ENCODE measurements around the gene AGFG2.

The AGFG2 gene

DNA sequence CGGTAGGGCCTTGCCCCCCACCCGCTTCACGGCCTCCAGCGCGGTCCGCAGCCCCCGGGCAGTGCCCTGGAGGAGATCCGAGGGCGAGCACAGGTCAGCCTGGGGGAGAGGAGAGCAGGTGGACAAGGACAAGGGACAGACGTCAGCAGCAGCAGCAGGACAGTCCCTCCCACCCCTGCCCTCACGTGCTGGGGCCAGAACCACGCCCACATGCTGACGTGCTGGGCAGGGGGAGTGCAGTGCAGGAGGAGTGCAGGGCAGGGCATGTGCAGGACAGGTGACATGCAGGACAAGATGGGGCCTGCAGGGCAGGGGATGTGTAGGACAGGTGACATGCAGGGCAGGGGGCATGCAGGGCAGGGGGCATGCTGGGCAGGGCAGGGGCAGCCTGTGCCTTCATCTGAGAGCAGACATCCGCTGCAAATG is 36.2 kb downstream of the AGFG2 start:
- TF ChIP-seq, protein P1, sequence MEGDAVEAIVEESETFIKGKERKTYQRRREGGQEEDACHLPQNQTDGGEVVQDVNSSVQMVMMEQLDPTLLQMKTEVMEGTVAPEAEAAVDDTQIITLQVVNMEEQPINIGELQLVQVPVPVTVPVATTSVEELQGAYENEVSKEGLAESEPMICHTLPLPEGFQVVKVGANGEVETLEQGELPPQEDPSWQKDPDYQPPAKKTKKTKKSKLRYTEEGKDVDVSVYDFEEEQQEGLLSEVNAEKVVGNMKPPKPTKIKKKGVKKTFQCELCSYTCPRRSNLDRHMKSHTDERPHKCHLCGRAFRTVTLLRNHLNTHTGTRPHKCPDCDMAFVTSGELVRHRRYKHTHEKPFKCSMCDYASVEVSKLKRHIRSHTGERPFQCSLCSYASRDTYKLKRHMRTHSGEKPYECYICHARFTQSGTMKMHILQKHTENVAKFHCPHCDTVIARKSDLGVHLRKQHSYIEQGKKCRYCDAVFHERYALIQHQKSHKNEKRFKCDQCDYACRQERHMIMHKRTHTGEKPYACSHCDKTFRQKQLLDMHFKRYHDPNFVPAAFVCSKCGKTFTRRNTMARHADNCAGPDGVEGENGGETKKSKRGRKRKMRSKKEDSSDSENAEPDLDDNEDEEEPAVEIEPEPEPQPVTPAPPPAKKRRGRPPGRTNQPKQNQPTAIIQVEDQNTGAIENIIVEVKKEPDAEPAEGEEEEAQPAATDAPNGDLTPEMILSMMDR (IDR thresholded peaks at IDR 0.05; ENCODE audit: low read length, missing control alignments) = no peak
- DNase-seq (ENCODE audit: low read depth) = no peak
- no peak overlapping the region for H3K4me3 ChIP-seq (replicated peaks; ENCODE audit: low read depth, low read length)

DNA sequence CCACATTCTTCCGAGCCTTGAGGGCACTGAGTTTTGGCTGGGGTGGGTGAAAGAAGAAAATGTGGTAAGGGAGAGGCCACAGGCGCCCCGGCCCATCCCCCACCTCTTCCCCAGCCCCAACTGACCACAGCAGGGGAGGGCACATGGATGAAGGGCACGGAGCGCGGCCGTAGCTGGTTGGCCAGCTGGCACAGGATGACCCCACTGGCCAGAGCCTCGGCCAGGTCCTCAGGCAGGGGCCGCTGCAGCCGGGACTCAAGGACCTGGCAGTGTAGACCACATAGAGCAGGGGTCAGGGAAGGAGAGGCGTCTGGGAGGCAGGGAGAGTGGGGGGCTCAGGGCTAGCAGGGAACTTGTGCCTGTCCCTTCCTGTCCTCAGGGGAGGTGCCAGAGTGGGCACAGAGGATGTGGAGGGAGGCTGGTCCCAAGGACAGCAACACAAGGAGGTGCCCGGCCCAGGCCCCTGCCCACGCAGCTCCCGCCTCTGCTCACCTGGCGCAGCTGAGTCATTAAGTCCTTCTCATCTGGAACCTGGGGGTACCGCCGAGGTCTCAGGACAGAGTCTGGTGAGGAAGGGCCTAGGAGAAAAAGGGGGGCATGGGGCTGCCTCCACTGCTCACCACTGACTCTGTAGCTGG is 36.9 kb downstream of the AGFG2 start:
- H3K4me3 ChIP-seq (replicated peaks; ENCODE audit: low read depth, low read length) = no peak overlapping the region
- TF ChIP-seq, protein P1 (IDR thresholded peaks at IDR 0.05; ENCODE audit: low read length, missing control alignments) = no peak
- DNase-seq (ENCODE audit: low read depth) = no peak

DNA sequence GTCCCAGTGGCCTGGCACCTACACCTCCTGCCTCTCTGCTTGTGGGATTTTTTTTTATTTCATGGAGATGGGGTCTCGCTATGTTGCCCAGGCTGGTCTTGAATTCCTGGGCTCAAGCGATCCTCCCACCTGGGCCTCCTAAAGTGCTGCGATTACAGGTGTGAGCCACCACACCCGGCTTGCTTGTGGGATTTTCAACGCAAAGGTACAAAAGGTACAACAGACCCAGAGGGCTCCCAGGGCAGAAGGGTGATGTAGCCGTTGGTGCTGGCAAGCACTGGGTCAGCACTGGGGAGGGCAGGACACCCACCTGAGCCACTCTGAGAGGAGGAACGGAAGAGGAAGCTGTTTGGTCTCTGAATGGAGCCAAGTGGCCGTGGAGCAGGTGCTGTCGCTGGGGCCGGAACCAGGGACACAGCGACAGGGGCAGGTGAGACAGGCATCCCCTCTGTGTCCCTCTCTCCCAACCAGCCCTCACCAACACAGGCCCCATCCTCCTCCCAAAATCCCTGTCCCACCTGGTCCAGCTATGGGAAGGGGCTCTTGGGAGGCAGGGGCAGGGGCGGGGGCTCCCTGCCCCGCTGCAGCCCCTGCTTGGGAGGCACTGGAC is 37.5 kb downstream of the AGFG2 start:
- TF ChIP-seq, protein P1 (IDR thresholded peaks at IDR 0.05; ENCODE audit: low read length, missing control alignments) = no peak
- no peak for DNase-seq (ENCODE audit: low read depth)
- no peak overlapping the region for H3K4me3 ChIP-seq (replicated peaks; ENCODE audit: low read depth, low read length)

DNA sequence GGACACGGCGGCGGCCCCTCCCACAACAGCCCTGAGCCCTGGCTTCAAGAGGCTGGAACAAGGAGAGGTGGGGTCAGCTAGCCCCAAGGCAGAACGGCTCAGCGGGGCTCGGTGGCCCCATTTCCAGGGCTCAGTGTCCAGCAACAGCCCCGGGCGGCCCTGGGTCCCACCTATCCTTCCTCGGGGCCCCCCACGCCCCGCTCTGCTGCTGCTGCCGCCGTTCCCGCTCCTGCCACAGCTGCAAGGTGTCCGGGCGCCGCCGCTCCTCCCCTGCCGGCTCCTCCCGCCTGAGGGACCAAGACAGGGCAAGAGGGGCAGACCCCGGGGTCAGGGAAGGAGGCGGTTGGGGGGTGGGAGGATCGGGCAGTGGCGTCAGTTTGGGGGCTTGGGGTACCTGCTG is 38.1 kb downstream of the AGFG2 start:
- DNase-seq (ENCODE audit: low read depth) = no peak
- no peak overlapping the region for H3K4me3 ChIP-seq (replicated peaks; ENCODE audit: low read depth, low read length)
- TF ChIP-seq, protein P1 (IDR thresholded peaks at IDR 0.05; ENCODE audit: low read length, missing control alignments) = no peak

DNA sequence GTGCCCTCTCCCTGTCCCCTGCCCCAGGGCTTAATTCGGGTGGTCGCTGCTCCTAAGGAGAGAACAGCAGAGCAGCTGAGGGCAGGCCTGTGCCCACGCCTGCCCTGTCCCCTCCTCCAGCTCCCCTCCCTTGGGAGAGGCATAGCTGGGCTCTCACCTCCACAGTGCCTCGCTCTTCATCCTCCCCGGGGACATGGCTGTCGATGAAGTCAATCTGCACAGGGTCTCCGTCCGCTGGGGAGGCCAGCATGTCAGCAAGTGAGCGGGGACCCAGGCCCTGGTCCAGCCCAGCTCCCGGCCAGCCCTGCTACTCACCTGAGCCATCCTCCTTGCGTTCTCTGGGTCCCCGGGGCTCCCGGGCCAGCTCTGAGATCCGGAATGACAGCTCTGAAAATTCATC is 38.5 kb downstream of the AGFG2 start:
- DNase-seq (ENCODE audit: low read depth) = no peak
- TF ChIP-seq, protein P1 (IDR thresholded peaks at IDR 0.05; ENCODE audit: low read length, missing control alignments) = no peak
- H3K4me3 ChIP-seq (replicated peaks; ENCODE audit: low read depth, low read length) = no peak overlapping the region

DNA sequence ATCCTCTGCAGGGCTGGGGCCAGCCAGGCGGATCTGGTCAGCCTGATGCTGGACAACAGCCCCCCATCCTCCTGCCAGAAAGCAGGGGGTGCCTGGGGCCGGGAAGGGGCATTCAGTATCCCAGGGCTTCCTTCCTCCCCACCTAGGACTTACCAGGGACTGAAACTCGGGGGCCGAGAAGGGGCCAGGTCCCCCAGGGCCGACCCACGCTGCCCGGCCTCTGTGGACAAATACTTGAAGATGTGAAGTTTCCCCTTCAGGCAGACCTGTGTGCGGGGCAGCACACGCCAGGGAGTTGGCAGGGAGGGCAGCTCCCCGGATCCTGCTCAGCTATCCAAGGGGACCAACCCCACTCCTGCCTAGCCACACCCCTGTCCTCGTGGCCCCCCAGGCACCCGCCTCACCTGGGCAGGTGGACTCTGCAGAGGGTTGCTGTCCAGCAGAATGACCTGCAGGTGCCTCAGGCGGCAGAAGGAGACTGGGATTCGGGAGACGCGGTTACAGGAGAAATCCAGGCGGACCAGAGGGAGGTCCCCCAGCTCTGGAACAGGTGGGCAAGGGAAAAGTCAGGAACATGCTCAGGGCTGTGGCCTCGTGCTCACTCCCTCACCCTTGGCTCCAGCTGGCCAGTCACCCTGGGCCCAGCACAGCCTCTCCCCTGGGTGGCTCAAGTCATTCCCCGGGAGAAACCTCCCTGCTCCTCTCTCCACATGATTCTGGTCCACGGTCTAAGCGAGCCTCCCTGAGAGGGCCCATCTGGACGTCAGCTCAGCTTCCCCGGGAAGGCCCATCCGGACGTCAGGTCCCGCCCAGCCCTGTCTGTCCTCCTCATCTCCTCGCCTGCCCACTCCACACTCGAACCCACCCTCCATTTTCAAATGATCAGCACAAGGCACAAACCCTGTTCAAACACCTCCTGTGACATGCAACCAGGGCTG is 39.5 kb downstream of the AGFG2 start:
- no peak for DNase-seq (ENCODE audit: low read depth)
- no peak overlapping the region for H3K4me3 ChIP-seq (replicated peaks; ENCODE audit: low read depth, low read length)
- TF ChIP-seq, protein P1 (IDR thresholded peaks at IDR 0.05; ENCODE audit: low read length, missing control alignments) = no peak
